Inflammatory macrophage treated with lipopolysaccharide for 4 hours (primary cell): ENCODE results near the gene SET.
"Not testable (repeated sequence)": the region's sequence is repeated elsewhere in the genome, so short reads cannot be mapped to it uniquely, and the experiment has no call there.

ENCODE experiments used
- DNase-seq: peaks from one replicate; pipeline ENCODE4 v3.0.0-alpha.2; 2020

SET gene, protein sequence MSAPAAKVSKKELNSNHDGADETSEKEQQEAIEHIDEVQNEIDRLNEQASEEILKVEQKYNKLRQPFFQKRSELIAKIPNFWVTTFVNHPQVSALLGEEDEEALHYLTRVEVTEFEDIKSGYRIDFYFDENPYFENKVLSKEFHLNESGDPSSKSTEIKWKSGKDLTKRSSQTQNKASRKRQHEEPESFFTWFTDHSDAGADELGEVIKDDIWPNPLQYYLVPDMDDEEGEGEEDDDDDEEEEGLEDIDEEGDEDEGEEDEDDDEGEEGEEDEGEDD

DNA sequence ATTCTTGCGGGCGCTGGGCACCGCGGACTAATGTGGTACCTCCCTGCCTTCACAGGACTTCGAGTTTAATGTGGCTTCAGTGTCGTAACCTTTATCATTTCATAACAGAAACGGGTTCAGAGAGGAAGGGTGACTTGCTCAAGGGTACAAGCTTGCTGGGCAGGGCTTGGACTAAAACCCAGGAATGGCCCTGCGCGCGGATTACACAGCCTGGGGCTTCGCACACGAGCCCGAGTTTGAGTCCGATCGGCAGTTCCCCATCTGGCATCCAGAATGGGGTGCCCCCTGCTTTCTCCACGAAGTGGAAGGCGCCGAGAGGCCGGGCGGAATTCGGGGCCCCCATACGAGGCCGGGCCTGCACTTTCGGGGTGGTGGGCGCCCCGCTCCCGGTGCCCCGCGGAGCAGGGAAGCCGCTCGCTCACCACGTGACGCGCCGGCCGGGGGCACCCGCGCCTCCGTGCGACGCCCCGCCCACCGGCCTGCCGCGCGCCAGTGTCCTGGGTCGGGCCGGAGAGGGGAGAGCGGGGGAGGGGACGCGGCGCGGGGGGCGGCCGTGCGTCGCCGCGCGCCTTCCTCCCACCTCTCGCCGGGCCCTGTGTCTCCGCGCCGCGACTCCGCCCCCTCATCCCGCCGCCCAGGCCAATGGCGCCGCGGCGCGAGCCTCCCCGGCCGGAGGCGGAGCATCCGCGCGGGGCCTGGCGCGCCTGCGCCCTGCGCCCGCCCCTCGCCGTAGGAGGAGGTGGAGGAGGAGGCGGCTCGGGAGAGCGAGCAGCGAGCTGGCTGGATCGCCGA, at the start of gene SET:
SET (plus strand) TSS at position 722 of the 792 bp plus-strand sequence. CDS start 361 bp downstream, outside the sequence.
- DNase-seq, result peak; percentile 93

DNA sequence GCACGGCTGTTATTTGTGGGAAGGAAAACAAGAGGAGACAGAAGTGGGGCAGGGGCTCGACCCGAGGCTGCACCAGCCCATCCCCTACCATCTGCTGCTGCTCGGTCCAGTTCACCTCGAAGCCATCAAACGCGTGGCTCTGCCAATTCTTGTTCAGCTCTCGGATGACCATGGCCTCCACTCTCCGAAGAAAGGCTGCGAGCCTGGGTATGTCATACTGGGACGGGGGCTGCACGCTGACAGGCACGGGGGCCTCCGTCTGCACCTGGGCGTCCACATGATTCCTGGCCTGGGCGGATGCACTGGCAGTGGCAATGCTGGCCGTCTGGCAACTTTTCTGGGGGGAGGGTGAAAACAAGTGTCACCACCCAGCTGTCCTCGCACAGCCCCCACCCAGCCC, 48.4 kb upstream of the SET start:
- no peak for DNase-seq

DNA sequence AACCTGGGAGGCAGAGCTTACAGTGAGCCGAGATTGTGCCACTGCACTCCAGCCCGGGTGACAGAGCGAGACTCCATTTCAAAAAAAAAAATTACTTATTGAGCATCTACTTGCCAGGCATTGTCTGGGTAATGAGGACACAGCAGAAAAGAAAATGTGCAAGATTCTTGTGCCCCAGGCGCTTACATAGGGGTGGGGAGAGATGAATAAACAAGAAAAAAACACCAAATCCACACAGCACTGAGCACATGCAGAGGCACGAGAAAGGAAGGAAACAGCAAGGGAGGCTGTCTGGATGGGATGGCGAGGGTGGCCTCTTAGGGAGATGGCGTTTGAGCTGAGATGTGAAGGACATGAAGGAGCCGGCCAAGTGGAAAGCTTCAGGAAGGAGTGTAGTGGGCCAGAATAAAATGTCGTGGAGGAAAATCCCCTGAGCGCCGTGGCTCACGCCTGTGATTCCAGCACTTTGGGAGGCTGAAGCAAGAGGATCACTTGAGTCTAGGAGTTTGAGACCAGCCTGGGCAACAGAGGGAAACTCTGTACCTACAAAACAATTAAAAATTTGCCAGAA, 46.3 kb upstream of the SET start:
- DNase-seq, result no peak

DNA sequence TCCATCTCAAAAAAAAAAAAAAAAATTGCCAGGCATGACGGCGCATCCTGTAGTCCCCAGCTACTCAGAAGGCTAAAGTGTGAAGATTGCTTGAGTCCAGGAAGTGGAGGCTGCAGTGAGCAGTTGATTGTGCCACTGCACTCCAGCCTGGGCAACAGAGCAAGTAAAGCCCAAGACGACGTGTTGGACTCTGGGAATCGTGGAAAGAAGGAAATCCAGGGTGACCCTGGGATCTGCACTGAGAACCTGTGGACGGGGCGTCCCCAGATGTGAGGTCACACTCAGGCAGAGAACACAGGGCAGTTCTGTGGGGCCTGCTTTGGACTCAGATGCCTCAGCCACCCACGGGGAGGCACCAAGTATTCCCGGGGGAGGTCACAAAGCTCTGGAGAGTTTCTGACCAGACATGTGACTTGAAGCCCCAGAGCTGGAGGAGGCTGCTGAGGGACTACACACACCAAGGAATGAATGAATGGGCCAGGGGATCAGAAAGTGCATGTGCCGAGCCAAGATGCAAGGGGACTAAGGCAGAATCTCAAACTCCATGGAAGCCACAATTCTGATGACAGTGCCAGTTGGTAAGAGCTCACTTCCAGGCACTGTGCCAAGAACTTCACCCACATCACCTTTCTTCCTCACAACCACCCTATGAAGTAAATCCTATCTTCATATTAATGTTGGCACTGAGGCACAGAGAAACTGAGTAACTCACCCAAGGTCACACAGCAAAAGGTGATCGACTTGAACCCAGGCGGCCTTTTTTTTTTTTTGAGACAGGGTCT, 45.3 kb upstream of the SET start:
- DNase-seq, result no peak

DNA sequence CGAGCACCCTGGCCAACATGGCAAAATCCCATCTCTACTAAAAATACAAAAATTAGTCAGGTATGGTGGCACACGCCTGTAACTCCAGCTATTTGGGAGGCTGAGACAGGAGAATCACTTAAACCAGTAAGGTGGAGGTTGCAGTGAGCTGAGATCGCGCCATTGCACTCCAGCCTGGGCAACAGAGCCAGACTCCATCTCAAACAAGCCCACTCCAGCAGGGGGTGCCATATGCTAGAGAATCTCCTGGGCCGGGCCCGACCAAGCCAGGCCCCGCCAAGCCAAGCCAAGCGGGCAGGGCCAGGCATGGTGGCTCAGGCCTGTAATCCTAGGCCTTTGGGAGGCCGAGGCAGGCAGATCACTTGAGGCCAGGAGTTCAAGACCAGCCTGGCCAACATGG, 40.8 kb upstream of the SET start:
- peak; percentile 60 for DNase-seq

DNA sequence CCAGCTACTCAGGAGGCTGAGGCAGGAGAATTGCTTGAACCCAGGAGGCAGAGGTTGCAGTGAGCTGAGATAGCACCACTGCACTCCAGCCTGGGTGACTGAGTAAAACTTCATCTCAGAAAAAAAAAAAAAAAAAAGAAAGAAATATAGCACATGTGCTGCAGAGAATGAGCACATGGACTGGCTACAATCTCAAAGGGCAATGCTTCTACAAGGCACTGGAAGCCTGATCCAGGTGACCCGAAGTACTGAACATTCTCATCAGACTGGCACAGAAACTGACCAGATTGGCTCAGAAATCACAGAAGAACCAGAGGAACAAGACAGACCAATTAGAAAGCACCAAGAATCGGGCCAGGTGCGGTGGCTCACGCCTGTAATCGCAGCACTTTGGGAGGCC, 37.2 kb upstream of the SET start:
- no peak for DNase-seq

DNA sequence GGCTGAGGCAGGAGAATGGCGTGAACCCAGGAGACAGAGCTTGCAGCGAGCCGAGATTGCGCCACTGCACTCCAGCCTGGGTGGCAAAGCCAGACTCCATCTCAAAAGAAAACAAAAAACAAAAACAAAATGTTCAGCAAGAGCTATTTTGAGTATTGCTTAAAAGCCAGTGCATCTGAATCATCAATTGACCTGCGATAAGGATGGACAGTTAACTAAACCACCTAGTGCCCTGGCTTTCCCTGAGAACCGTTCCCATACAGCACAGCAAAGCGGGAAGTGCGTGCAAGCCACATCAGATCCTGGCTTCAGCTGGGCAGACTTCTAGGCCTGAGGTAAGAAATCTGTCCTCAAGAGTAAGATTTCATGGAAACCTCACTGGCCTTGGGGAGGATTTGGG, 35.1 kb upstream of the SET start:
- DNase-seq, result no peak

DNA sequence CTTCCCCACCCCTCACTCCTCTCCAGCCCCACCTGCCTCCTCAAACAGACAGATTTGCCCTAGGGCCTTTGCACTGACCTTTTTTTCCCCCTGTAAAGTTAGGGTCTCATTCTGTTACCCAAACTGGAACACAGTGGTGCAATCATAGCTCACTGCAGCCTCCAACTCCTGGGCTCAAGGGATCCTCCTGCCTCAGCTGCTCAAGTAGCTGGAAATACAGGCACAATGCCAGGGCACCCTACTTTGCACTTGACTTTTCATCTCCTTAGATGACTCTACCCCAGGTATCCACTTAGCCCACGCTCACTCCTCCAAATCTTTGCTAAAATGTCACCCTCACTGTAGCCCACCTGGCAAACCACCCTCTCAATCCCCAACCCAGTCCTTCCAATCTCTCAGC, 34.5 kb upstream of the SET start:
- DNase-seq, result no peak

DNA sequence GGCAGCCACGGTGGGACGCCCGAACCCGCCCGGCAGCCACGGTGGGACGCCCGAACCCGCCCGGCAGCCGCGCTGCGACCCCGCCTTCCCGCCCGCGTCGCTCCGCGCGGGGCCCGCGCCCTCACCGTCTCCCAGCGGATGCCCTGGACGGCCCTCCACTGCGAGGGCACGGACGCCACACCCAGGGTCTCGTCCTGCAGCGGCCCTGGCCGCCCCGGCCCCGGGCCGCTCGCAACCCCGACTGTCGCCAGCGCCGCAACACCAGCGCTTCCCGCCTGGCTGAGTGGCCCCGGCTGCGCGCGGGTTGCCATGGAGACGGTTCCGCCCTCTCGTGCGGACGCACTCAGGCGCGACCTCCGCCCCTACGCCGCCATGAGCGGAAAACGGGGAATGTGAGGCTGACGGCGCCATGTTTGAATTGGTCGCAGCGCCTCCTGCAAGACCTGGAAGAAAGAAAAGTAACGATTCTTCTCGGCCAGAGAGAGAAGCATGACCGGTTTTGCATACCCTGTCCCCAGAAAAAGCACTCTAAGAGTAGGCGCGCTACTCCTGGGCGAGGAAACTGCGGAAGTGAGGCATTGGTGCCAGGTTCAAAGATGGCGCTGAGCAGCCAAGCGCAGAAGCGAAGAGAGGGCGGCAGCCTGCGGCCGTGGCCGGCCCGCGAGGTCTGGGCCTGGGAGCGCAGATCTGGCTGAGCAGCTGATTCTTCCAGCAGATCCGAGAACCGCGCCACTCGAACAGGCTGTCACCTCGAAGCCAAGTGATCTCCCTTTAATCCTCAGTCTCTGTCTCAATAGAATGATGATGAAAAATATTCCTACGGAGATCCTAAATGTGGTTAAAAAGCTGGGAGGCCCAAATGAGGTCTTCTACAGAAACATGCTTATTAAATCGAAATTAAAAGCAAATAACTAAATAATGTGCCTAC, 32.3 kb upstream of the SET start, which contains the start of gene DYNC2I2:
DYNC2I2 (minus strand) TSS at position 432 of the 928 bp plus-strand sequence; CDS start at position 311, 121 bp downstream.
- peak; percentile 97 for DNase-seq

DNA sequence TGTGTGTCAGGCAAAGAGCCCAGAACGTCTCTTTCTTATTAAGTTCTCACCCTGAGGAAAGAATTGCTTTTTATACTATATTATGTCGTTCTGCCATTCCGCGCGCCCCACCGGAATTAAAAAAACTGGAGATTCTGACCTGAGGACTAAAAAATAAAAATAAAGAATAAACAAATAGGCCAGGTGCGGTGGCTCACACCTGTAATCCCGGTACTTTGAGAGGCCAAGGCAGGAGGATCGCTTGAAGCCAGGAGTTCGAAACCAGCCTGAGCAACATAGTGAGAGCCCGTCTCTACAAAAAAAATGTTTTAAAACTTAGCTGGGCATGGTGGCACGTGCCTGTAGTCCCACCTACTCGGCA, 31.7 kb upstream of the SET start:
- DNase-seq, result no peak

DNA sequence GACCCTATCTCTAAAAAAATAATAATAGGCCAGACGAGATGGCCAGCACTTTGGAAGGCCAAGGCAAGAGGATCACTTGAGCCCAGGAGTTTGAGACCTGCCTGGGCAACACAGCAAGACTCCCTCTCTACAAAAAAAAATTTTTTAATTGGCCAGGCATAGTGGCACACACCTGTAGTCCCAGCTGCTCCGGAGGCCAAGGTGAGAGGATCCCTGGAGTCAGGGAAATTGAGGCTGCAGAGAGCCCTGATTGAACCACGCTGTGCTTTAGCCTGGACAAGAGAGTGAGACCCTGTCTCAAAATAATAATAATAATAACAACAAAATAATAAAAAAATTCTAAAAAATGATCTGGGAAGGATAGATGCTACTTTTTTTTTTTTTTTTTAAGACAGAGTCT, 31.2 kb upstream of the SET start:
- DNase-seq, result no peak

DNA sequence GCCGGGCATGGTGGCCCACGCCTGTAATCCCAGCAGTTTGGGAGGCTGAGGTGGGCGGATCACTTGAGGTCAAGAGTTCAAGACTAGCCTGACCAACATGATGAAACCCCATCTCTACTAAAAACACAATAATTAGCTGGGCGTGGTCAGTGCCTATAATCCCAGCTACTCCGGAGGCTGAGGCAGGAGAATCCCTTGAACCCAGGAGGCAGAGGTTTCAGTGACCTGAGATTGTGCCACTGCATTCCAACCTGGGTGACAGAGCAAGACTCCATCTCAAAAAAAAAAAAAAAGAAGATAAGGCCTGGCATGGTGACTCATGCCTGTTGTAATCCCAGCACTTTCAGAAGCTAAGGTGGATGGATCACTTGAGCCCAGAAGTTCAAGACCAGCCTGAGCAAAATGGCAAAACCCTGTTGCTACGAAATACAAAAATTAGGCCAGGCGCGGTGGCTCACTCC, 22.5 kb upstream of the SET start:
- not testable (repeated sequence) for DNase-seq

DNA sequence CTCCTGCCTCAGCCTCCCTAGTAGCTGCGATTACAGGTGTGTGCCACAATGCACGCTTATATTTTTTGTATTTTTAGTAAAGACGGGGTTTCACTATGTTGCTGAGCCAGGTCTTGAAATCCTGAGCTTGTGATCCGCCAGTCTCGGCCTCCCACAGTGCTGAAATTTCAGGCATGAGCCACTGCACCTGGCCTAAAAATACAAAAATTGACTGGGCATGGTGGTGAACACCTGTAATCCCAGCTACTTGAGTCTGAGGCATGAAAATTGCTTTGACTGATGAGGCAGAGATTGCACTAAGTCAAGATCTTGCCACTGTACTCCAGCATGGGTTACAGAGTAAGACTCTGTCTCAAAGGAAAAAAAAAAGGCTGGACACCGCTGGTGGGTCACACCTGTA, 19.2 kb upstream of the SET start:
- DNase-seq, result no peak

DNA sequence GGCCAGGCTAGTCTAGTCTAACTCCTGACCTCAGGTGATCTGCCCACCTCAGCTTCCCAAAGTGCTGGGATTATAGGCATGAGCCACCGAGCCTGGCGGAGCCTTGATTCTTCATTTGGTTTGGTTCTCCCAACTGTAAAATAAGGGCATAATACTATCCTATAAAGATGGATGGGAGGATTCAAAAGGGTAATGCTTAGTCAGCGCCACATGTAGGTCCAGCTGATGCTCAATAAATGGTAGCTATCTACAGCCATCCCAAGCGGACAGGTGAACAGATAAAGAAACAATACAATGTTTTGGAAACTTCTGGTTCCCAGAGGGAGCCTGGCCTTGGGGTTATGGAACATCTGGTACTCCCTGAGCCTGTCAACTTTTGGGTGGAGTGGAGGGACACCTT, 13.6 kb upstream of the SET start:
- no peak for DNase-seq

DNA sequence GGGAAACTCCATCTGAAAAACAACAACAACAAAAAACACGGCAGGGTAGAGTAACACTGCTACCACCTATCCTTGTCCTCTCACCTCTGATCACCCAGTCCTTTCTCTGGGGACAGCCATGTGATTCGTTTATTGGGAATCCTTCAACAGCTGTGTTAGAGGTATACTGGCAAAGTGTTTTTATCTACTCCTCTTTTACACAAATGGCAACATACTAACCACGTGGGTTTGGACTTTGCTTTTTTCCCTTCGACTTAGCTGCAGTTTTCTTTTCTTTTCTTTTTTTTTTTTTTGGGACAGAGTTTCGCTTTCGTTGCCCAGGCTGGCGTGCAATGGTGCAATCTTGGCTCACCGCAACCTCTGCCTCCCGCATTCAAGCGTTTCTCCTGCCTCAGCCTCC, 11.2 kb upstream of the SET start:
- no peak for DNase-seq

DNA sequence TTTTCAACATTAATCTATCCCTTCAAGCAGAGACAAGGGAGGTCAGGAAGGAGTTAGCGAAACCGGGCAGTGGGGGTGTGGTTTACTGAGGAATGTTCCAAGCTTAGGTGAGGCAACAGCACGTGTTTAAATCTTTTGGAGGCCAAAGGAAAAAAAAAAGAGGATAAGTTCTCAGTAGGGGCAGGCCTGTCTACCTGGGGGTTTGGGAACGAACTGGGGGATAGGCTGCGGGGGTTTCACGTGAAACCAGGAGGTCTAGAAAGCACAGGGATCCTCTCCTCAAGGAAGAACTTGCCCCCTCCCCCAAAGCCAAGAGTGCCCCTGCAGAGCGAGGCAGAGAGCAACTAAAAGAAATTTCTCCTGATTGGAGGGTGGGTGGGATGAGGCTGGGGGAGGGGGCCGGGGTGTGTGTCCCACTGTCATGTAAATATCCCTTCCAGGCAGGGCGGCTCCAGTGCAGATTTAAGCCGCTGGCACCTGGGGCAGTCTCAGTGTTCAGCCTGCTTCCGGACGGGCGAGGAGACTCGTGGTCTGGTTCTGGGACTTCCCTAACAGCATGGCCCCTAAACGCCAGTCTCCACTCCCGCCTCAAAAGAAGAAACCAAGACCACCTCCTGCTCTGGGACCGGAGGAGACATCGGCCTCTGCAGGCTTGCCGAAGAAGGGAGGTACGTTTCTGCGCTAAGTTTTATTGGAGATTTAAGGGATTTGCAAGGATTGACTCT, 5.5 kb upstream of the SET start:
- peak; percentile 54 for DNase-seq

DNA sequence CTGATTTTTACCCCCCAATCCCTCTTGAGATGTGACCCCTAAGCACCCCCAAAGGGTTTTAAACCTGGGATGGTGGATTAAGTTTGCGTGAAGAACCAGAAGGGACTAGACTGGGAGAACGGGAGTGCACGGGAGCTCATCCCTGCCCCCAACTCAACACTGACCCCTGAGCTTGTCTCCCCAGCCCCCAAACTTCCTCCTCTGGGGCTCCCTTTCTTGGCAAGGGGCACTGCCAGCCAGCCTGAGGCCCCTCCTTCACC, 5.0 kb upstream of the SET start:
- DNase-seq, result no peak

DNA sequence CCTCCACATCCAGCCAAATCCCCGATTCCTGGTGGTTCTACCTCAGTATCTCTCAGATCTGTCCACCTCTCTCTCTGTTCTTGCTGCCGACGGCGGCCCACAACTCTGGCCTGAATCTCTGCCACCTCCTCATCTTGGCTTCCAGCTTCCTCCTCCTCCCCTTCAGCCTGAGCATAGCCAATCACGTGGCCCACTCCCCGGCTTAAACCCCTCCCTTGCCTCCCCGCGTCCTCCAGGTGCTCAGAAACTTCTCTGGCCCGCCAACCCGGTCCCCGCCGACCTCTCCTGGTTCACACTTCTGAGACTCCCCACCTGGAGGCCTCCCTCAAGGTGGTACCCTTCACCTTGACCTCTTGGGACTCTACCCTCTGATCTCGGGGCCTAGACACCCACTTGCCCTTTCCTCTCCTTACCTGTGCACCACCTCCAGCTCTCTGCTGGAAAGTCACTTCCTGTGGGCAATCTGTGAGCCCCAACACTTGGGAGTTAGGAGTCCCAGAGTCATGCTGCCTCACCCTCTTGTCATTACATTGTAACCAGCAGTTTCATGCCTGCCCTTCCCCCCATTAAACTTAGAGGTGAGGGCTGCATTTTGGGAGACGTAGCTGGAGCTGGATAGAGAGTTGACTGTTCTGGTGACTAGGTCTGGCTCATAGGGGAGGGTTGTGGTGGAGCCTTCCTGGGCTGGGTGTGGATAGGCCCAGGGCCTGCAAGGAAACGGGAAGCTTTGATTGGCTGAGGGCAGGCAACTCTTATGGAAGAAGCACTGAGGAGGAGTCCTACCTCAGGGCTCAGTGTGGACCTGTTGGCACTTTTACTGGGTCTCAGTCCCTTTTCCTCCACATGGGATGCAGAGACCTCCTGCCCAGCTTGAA, 4.5 kb upstream of the SET start:
- peak; percentile 78 for DNase-seq

DNA sequence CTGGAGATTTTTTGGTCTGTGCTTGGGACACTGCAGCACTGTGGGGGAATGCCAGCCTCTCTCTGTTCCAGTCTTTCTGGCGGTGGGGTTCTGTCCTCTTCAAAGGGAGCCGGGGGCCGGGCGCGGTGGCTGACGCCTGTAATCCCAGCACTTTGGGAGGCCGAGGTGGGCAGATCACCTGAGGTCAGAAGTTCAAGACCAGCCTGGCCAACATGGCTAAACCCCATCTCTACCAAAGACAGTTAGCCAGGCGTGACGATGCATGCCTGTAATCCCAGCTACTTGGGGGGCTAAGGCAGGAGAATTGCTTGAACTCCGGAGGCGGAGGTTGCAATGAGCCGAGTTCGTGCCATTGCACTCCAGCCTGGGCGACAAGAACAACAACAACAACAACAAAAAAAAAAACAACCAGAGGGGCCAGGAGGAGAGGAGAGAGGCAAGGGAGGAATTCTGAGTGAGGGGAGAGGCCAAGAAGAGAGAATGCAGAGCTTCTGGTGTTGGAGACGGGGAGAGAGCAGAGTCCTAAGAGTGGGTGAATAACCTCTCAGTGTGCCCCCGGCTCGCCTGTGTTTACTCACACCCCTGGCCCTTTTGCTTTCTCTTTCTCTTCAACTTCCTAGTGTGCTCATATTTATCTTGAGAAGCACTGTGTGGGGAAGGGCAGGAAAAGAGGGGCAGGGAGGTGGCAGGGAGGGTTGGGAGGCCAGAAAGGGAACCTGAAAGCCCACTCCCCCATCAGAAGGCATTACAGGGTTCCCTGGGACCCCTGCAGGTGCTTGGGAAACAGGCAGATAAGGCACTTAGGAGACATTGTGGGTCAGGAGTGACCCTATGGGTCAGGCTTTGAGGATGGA, 3.2 kb upstream of the SET start:
- peak; percentile 81 for DNase-seq

DNA sequence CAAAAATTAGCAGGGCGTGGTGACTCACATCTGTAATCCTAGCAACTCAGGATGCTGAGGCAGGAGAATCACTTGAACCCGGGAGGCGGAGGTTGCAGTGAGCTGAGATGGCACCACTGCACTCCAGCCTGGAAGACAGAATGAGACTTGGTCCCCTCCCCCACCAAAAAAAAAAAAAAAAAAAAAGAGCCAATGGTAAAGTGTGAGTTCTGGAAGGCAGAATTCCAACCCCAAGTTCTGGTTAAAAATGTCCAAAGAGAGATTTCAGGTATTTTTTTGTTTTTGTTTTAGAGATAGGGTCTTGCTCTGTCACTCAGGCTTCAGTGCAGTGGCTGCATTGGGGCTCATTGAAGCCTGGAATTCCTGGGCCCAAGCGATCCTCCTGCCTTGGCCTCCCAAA, 1.6 kb upstream of the SET start:
- DNase-seq, result no peak
